ENCODE results near the gene ZNF579. TPM values are rescaled to one million over a fixed set of nuclear protein-coding genes. Genes with fewer than 3 reads are reported as not detected.
A peak's percentile ranks its signal among the peaks of the same experiment; 100 is the strongest.

The ZNF579 gene
- total and polyA plus RNA-seq, 10 donors: 0.72 to 10.6 (median 5.7) TPM

DNA sequence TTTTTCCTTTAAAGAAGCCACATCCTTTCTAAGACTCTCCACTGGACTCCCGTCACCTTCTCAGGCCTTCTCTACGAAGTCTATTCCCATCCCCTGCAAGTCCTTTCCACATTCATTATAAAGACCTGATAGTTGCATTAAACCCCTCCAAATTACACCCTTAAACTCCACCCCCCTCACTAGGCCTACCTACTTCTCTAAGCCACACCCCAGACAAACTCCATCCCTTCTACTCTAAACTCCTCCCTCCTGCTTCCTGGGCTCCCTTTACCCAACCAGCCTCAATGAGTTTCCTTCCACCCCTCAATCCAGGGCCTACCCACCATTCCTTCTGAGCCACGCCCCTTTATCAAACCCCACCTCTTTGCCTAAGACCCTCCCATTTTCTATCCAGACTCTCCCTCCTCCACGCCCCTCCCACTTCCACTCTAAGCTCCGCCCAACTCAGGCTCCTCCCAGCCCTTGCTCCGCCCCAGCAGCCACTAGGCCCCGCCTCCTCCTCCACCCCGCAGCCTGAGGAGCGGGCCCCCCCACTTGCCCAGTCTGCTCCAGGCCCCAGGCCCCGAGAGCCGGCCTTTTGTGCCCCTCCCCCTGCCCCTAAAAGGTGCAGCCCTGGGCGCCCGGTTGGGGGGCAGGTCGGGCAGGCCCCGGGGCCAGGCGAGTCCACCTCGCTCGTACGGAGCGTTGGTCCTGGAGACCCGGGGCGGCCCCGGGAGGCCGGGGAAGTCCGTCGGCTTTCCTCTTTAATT lies 18.2 kb upstream of the ZNF579 start:
- WGBS, 5 donors: 6 to 8% (median 7%) methylated on average over 24 to 26 of the region's 26 CpGs
- peak overlapping the region; percentile 41 to 88 (median 81) for H3K4me3 ChIP-seq
- H3K9me3 ChIP-seq: peaks cover 0 to 4% (median 0%) of the 10 kb centered on the region in 8 donors
- no peaks in the 10 kb centered on the region for H3K27me3 ChIP-seq (replicated peaks in 1 of 7)
- DNase-seq: peak; percentile 97
- H3K4me1 ChIP-seq: peaks cover 5 to 47% (median 31%) of the 10 kb centered on the region in 6 donors
- intact Hi-C loops (cut with DNase I; ENCODE audit: low total_unique reads): no loop called here
- TF ChIP-seq POLR2AphosphoS5 (IDR thresholded peaks at IDR 0.05): peak in 1 of 3 donors; percentile 82
- TF ChIP-seq POLR2A (IDR thresholded peaks at IDR 0.05): no peak
- TF ChIP-seq, protein P1, sequence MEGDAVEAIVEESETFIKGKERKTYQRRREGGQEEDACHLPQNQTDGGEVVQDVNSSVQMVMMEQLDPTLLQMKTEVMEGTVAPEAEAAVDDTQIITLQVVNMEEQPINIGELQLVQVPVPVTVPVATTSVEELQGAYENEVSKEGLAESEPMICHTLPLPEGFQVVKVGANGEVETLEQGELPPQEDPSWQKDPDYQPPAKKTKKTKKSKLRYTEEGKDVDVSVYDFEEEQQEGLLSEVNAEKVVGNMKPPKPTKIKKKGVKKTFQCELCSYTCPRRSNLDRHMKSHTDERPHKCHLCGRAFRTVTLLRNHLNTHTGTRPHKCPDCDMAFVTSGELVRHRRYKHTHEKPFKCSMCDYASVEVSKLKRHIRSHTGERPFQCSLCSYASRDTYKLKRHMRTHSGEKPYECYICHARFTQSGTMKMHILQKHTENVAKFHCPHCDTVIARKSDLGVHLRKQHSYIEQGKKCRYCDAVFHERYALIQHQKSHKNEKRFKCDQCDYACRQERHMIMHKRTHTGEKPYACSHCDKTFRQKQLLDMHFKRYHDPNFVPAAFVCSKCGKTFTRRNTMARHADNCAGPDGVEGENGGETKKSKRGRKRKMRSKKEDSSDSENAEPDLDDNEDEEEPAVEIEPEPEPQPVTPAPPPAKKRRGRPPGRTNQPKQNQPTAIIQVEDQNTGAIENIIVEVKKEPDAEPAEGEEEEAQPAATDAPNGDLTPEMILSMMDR (IDR thresholded peaks at IDR 0.05 in 8 of 11, conservative IDR thresholded peaks at IDR 0.05 in 3 of 11): peak in 1 of 11 experiments; percentile 3
- peak overlapping the region; percentile 92 to 99 (median 97) for H3K27ac ChIP-seq
- peaks cover 0 to 50% (median 28%) of the 10 kb centered on the region in 6 donors for H3K36me3 ChIP-seq

DNA sequence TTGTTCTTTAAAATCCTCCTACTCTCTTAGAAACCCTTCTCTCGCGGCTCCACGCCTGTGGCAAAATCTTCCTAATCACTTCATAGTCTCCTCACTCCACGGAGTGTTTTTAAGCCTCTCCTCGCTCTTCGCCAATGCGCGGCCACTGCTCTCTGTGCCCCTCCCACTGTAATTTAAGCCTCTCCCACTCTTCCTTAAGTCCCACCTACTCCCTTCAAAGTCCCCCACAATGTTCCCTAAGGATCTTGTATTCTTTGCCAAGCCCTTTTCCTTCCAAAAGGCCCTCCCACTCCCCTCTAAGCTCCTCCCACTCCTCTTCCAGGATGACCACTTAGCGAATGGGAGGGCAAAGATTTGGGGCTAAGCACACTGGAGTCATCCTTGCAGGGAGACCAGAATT lies 17.4 kb upstream of the ZNF579 start:
- no peak for TF ChIP-seq POLR2A (IDR thresholded peaks at IDR 0.05)
- no peak for TF ChIP-seq POLR2AphosphoS5 (IDR thresholded peaks at IDR 0.05)
- TF ChIP-seq, protein P1 (IDR thresholded peaks at IDR 0.05 in 8 of 11, conservative IDR thresholded peaks at IDR 0.05 in 3 of 11): no peak
- Histone ChIP-seq H3K4me1 (peaks cover 5 to 39% (median 26%) of the 10 kb centered on the region in 6 donors), H3K4me3 (no peak overlapping the region), H3K27me3 (replicated peaks in 1 of 7) (no peaks in the 10 kb centered on the region), H3K36me3 (peaks cover 0 to 58% (median 35%) of the 10 kb centered on the region in 6 donors), H3K9me3 (peaks cover 0 to 4% (median 0%) of the 10 kb centered on the region in 8 donors), H3K27ac (peak overlapping the region in 4 of 8 donors; percentile 95 to 99 (median 98))
- intact Hi-C loops (cut with DNase I; ENCODE audit: low total_unique reads): no loop called here
- WGBS, 5 donors: 88 to 96% (median 93%) methylated on average over 9 of the region's 9 CpGs
- DNase-seq: peak; percentile 73

DNA sequence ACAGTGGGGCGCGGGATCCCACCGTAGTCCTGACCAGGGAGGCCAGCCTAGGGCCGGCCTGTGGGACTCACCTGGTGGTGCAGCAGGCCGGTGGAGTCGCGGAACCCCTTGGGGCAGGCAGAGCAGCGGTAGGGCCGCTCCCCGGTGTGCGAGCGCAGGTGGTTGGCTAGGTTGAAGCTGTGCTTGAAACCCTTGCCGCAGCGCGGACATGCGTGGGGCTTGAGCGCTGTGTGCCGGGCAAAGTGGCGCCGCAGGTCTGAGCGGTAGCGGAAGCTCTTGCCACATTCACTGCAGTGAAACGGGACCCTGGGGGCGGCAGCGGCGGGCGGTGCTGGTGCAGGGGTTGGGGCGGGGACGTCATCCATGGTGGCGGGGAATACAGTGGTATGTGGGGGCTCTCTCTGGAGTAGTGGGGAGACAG lies 16.9 kb upstream of the ZNF579 start:
- Histone ChIP-seq H3K4me3 (no peak overlapping the region), H3K36me3 (peaks cover 0 to 59% (median 37%) of the 10 kb centered on the region in 6 donors), H3K9me3 (peaks cover 0 to 4% (median 0%) of the 10 kb centered on the region in 8 donors), H3K4me1 (peaks cover 5 to 33% (median 24%) of the 10 kb centered on the region in 6 donors), H3K27ac (no peak overlapping the region), H3K27me3 (replicated peaks in 1 of 7) (no peaks in the 10 kb centered on the region)
- 95 to 98% (median 97%) methylated on average over 22 to 30 of the region's 30 CpGs for WGBS, 5 donors
- intact Hi-C loops (cut with DNase I; ENCODE audit: low total_unique reads): no loop called here
- peak; percentile 87 for DNase-seq
- peak in 1 of 3 donors; percentile 9 for TF ChIP-seq POLR2AphosphoS5 (IDR thresholded peaks at IDR 0.05)
- TF ChIP-seq POLR2A (IDR thresholded peaks at IDR 0.05): no peak

DNA sequence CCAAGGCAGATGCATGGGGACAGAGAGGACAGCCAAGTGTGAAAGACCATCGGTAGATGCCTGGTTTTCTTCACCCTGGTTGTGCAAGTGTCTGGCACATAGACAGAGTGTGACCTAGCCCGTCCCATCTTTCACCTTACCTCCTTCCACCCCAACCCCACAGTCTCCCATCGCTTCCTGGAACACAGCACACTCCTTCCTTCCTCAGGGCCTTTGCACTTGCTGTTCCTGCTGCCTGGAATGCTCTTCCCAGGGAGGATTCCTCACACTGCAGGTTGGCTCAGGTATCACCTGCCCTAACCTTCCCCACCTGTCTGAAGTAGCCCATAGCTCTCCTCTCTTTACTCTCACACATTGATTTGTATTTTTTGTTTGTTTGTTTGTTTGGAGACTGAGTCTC lies 15.7 kb upstream of the ZNF579 start:
- Histone ChIP-seq H3K27ac (no peak overlapping the region), H3K36me3 (peaks cover 0 to 63% (median 41%) of the 10 kb centered on the region in 6 donors), H3K4me1 (peaks cover 3 to 21% (median 15%) of the 10 kb centered on the region in 6 donors), H3K27me3 (replicated peaks in 1 of 7) (no peaks in the 10 kb centered on the region), H3K4me3 (no peak overlapping the region), H3K9me3 (peaks cover 0 to 4% (median 0%) of the 10 kb centered on the region in 8 donors)
- no peak for DNase-seq
- WGBS, 5 donors: 91 to 98% (median 92%) methylated on average over 3 of the region's 3 CpGs
- no peak for TF ChIP-seq POLR2A (IDR thresholded peaks at IDR 0.05)
- TF ChIP-seq POLR2AphosphoS5 (IDR thresholded peaks at IDR 0.05): no peak
- TF ChIP-seq, protein P1 (IDR thresholded peaks at IDR 0.05 in 8 of 11, conservative IDR thresholded peaks at IDR 0.05 in 3 of 11): no peak
- intact Hi-C loops (cut with DNase I; ENCODE audit: low total_unique reads): no loop called here
